GM18868 (cell line): ENCODE measurements around the gene FGF1.

ENCODE experiments used
- ATAC-seq: cut with Tn5 transposase; IDR thresholded peaks from one replicate; pipeline ENCODE4 v1.9.1; 2021; ENCODE audit warnings: mild to moderate bottlenecking, moderate library complexity; ENCODE audit not compliant: unreplicated experiment

Gene FGF1

DNA sequence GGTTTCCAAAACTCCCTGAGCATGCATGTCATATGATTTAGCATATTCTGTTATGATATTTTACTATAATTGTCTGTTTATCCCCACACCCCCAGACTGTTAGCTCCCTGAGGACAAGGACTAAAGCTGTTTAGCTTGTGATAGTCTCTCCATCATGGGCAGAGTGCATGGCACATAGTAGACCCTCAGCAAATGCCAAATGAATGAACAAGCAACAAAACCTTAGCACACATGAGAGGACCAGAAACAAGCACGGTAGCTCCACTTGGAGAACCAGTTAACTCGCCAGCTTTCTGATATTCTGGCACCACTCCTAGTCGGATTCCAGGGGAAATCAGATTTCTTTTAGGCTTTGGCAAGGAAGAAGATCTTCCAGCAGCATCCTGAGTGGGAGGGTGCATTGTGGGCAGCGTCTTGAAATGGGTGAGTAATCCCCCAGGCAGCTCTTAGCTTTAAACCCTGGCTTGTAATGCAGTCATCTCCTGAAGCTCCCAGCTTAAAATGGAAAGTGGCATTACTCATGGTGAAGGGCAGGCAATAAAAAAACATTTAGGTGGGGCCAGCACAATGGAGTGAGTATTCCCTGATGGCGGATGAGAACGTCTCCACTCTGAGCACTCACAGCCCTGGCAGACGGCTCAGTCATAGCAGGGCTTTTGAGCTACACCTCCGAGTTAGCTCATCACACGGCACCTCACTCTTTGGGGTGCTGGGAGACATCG is 41.1 kb downstream of the FGF1 start:
- ATAC-seq, result no peak

DNA sequence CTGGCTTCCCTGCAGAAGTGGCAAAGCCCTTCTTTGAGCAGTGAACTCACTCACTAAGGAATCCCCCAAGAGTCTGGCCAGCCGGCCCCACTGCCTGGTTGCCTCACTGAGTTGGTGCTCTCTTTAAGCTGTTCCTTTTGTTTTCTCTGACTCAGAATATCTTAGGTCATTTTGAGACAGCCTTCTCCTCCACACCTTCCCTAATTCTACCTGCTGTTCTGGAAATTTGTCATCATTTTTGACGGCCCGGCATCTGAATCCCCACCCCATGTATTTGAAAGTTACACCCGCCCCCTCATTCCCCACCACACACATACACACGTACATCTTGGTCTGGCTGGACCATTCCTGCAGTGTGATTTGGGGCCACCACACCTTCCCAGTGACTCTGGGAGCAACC is 41.8 kb downstream of the FGF1 start:
- ATAC-seq, result no peak

- no peak for ATAC-seq
Measured at GRCh38 chr5:142643634-142644033, 42.3 kb downstream of the FGF1 start.

- no peak for ATAC-seq
Measured at GRCh38 chr5:142642427-142642826, 43.5 kb downstream of the FGF1 start.

DNA sequence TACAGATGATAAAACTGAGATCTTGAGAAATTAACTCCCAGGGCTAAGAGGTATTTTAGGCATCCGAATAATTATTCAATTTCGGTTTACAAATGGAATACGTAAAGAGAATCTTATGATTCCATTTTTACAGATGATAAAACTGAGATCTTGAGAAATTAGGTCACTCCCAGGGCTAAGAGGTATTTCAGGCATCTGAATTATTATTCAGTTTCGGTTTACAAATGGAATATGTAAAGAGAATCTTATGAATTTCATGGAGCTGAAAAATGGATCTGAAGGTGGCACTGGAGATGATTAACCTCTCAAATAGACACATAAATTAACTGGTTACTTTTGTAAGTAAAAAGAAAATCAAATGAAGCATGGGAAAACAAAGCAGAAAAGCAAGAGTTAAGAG is 44.2 kb downstream of the FGF1 start:
- ATAC-seq, result no peak

DNA sequence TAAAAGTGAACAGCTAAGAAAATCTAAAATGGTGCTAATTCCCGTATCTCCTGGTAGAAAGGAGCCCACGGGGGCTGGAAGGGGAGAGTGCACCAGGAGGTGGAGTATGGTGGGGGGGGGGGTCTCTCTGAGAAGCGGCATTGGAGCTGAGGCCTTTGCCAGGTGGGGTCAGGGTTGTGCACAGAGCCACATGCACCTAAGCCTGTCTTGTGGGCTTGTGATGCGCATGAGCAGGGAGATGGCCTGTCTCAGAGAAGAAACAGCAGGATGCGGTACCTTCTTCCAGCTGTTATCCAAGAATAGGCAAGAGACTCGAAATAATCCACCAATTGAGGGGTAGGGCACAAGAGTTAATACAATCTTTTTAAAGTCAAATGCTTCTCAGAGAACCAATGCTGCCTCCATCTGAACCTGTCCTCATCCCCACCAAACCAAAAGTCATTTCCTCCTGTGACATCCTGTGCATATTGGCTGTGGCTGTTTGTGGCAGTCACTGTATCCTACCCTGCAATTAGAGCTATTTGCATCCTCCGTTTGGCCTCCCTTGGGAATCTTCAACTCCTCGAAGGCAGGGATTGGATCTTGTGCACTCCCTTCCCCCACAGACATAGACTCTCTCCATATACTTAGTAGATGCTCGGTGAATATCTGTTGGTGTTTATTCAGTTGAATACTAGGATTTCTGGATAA is 45.4 kb downstream of the FGF1 start:
- ATAC-seq, result no peak

GRCh38 chr5:142639455-142639854 is 46.4 kb downstream of the FGF1 start:
- ATAC-seq, result no peak

GRCh38 chr5:142637871-142638270 is 48.0 kb downstream of the FGF1 start:
- ATAC-seq, result no peak

- no peak for ATAC-seq
Measured at GRCh38 chr5:142636698-142637324, 49.1 kb downstream of the FGF1 start.

DNA sequence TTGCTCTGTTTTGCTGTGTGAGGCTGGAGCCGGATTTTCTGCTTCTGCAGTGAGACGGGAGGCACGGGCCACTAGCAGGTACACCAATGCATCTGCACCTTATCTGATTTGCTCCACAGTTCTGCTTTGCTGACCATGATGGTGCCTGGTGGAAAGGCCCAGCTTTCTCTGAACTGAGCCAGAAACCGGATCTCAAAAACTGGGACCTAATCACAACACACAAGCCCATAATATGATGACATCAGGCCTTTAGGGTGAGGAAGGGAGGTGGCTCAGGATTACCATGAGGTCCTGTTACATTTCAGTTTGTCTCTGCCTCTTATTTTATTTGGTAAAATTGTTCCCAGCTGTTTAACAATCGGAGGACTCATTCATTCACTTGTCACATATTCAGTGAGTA is 49.8 kb downstream of the FGF1 start:
- ATAC-seq, result no peak

DNA sequence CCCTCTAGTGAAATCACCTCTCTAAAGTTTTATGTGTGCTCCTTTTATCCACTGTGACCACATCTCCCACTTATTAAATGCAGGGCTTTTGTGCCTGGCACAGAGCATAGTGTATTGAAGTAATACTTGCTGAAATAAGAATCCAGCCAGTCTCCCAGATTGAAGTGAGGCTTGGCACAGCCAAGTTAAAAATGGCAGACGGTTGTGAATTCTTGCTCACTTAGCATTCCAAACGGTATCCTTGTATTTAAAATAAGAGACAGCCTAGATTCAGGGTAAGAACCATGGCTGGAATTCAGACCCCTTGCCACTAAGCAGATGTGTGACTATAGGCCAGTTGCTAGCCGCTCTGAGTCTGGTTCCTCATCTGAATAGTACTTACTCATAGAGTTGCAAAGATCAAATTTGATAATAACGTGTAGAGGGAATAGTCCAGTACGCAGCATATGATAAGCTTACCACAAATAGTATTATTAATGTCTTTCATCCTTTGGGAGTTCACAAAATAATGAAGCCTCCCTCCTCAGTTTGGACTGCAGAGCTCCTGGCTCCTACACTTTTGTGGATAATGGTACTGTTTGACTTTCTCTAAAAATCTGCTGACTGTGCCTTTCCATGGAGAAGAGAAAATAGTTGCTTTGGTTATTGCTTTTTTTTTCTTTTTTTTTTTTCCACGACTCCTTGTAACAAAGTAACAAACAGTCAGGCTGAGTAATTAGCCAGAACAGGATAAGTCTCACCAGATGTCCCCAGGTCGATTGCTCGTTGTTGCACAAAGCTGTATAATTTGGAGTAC is 51.5 kb downstream of the FGF1 start:
- ATAC-seq, result no peak

- no peak for ATAC-seq
Measured at GRCh38 chr5:142630927-142631539, 54.9 kb downstream of the FGF1 start.

- ATAC-seq, result no peak
Measured at GRCh38 chr5:142627383-142628217, 58.3 kb downstream of the FGF1 start.

DNA sequence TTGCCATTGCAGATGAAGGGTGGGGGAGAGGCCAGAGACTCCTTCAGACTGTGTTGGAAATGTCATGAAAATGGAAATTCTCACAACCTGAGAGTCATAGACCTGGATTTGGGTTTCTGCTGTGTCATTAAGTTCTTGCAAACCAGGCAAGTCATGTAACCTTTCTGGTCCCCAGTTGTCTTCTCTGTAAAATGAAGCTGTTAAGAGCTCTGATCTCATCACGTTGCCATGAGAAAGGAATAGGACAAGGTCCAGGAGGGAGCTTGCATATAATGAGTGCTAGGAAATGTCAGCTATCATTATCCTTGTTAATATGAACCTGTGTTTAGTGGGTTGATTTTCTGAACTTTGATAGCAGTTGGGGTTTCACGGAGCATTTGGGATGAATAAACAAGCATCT is 59.1 kb downstream of the FGF1 start:
- no peak for ATAC-seq

GRCh38 chr5:142626099-142626498 is 59.8 kb downstream of the FGF1 start:
- no peak for ATAC-seq

- no peak for ATAC-seq
Measured at GRCh38 chr5:142621227-142621626, 64.7 kb downstream of the FGF1 start.

DNA sequence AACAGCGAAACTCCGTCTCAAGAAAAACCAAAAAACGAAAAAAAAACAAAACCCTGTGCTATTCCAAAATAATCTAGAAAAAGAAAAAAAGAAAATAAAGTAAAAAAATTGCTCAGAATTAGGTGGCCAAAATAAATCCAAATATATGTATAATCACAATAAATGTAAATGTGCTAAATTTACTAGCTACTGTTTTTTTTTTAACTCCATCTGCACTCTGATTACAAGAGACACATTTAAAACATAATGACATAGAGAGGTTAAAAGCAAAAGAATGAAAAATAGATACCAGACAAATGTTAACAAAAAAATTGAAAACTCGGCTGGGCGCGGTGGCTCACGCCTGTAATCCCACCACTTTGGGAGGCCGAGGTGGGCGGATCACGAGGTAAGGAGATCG is 66.1 kb downstream of the FGF1 start:
- no peak for ATAC-seq

GRCh38 chr5:142618130-142618523 is 67.8 kb downstream of the FGF1 start:
- ATAC-seq, result no peak

DNA sequence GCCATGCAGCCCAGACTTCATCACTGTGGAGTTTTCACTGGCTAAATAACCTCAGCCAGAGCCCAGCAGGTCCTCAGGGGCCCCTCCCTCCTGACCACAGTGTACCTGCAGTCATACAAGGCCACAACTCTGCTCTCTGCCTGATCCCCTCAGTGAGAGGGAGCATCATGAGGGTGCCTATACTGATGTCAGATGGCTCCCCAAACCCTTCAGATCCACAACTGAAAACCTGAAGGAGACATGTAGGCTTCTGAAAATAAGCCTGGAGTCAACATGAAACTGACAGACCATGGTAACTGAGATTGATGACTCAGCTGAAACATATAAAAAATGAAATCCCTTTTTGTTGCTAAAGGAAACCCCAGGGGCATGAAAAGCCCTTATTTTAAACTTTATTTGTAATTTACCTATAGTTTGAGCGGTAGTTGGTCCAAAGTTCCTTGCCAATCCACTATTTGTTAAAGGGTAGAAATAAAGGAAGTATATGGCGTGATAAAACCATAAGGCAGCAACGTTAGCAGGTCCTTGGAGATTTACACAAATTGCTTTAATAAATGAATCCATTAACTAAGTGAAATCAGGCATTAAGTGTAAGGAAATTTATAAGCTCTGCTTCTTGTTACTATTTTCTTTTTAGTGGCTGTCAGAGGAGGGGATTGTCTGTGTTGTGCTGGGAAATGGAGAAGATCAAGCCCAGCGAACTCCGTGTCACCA is 68.3 kb downstream of the FGF1 start:
- ATAC-seq, result no peak
